Hepatocyte (in vitro differentiated cells): ENCODE measurements around the gene URAD. TPM values are rescaled to one million over a fixed set of nuclear protein-coding genes. Genes with fewer than 3 reads are reported as not detected.

Experiments
- DNase-seq: peaks from one replicate; pipeline ENCODE4 v3.0.0-alpha.2; 2016; ENCODE audit warnings: low spot score
- H2AFZ ChIP-seq: fragments of 200-600 bp; sonication (generic); 2 replicates; pipeline ENCODE4 v1.6.0; 2016; ENCODE audit warnings: antibody characterized with exemption, mild to moderate bottlenecking
- H3K27ac ChIP-seq: fragments of 200-600 bp; sonication (generic); 2 replicates; pipeline ENCODE4 v1.5.1; 2016; ENCODE audit warnings: mild to moderate bottlenecking
- H3K27me3 ChIP-seq: fragments of 200-600 bp; sonication (generic); 2 replicates; pipeline ENCODE4 v1.6.1; 2016
- H3K36me3 ChIP-seq: fragments of 200-600 bp; sonication (generic); replicated peaks from 2 replicates; pipeline ENCODE4 v1.5.1; 2016; ENCODE audit warnings: low read depth; ENCODE audit not compliant: insufficient read depth
- H3K4me1 ChIP-seq: fragments of 200-600 bp; sonication (generic); 2 replicates; pipeline ENCODE4 v1.5.1; 2016; ENCODE audit warnings: mild to moderate bottlenecking, moderate library complexity; ENCODE audit not compliant: insufficient read depth
- H3K4me2 ChIP-seq: fragments of 200-600 bp; sonication (generic); 2 replicates; pipeline ENCODE4 v1.6.0; 2016
- H3K4me3 ChIP-seq: fragments of 200-600 bp; sonication (generic); 2 replicates; pipeline ENCODE4 v1.5.1; 2016; ENCODE audit warnings: mild to moderate bottlenecking
- H3K79me2 ChIP-seq: fragments of 200-600 bp; sonication (generic); 2 replicates; pipeline ENCODE4 v1.6.0; 2017; ENCODE audit warnings: mild to moderate bottlenecking
- H3K9me2 ChIP-seq: fragments of 200-600 bp; sonication (generic); replicated peaks from 2 replicates; pipeline ENCODE4 v1.6.0; 2017; ENCODE audit warnings: mild to moderate bottlenecking; ENCODE audit not compliant: insufficient read depth
- H3K9me3 ChIP-seq: fragments of 200-600 bp; sonication (generic); 2 replicates; pipeline ENCODE4 v1.5.1; 2016; ENCODE audit warnings: low read depth, mild to moderate bottlenecking
- H4K20me1 ChIP-seq: fragments of 200-600 bp; sonication (generic); 2 replicates; pipeline ENCODE4 v1.6.0; 2016; ENCODE audit warnings: mild to moderate bottlenecking; ENCODE audit not compliant: insufficient read depth, poor library complexity, severe bottlenecking
- EZH2 ChIP-seq: fragments of 200-600 bp; sonication (generic); IDR thresholded peaks from 2 replicates; pipeline ENCODE4 v1.6.1; 2016; ENCODE audit warnings: antibody characterized with exemption, mild to moderate bottlenecking, borderline replicate concordance
- EZH2phosphoT487 ChIP-seq: fragments of 200-600 bp; sonication (generic); IDR thresholded peaks from one replicate; pipeline ENCODE4 v1.6.1; 2018; ENCODE audit warnings: antibody characterized with exemption, mild to moderate bottlenecking, low read depth, moderate library complexity; ENCODE audit not compliant: unreplicated experiment, severe bottlenecking
- WGBS: methylation state at CpG from one replicate; pipeline ENCODE4 v1.1.6; 2016; ENCODE audit warnings: low lambda C conversion rate; ENCODE audit errors: missing lambda C conversion rate; 5-methylcytosine and 5-hydroxymethylcytosine counted together
- polyA plus RNA-seq: library from polyadenylated mRNA; unstranded; fragments of >200 nt; fragmentation: Nextera tagmentation; extraction: Ambion mirVana; gene quantifications from 2 replicates; pipeline ENCODE4 v1.2.1, GENCODE V29; 2016
- total RNA-seq: library from RNA; depleted of rRNA; stranded (reverse); fragments of >200 nt; gene quantifications from 2 replicates; pipeline ENCODE4 v1.2.3, GENCODE V29; 2014
- TF ChIP-seq, protein P1 (sequence below): fragments of 200-600 bp; sonication (generic); IDR thresholded peaks from 2 replicates; pipeline ENCODE4 v1.5.1; 2016; ENCODE audit warnings: antibody characterized with exemption, mild to moderate bottlenecking; ENCODE audit not compliant: poor library complexity

The URAD gene
- total and polyA plus RNA-seq, 2 experiments from 2014 or later = 18.2 to 35.7 TPM

DNA sequence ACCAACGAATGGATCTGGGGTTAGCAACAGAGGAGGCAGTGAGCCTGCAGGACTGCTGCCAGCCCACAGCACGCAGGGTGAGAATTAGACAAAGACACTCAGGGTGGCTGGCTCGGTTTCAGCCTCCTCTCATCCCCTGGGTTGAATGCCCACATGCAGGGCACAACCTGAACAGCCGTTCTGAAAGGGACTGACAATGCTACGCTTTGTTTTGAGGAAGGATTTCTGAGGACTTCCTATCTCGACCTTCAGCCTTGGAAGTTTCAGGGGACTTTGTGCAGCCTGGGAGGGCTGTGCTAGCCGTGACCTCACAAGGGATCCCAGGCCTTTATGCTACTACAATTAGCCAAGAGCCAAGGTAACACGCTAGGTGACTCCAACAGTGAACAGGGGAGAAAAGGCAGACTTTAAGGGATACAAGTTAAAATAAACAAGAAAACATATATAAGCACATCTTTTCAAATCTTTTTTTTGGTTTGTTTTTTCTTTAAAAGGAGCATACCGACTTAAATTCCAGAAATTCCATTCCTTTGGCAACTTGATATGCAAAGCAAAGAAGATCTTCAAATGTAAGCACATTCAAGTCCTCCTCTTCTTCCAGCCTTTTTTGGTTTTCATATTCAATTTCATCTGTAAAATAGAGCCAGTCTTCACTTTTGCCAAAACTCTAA, 34.5 kb upstream of the URAD start:
- H3K27me3 ChIP-seq = no peaks in the 10 kb centered on the region
- no peak overlapping the region for H3K27ac ChIP-seq
- H3K4me1 ChIP-seq = peaks cover 6% of the 10 kb centered on the region
- H3K4me3 ChIP-seq = no peak overlapping the region
- 42% methylated on average over 9 of the region's 9 CpGs for WGBS
- H4K20me1 ChIP-seq = no peaks in the 10 kb centered on the region
- H3K4me2 ChIP-seq = peak overlapping the region; percentile 9
- H2AFZ ChIP-seq = peak overlapping the region; percentile 18
- TF ChIP-seq EZH2phosphoT487 (no peak), EZH2 (no peak)
- TF ChIP-seq, protein P1, sequence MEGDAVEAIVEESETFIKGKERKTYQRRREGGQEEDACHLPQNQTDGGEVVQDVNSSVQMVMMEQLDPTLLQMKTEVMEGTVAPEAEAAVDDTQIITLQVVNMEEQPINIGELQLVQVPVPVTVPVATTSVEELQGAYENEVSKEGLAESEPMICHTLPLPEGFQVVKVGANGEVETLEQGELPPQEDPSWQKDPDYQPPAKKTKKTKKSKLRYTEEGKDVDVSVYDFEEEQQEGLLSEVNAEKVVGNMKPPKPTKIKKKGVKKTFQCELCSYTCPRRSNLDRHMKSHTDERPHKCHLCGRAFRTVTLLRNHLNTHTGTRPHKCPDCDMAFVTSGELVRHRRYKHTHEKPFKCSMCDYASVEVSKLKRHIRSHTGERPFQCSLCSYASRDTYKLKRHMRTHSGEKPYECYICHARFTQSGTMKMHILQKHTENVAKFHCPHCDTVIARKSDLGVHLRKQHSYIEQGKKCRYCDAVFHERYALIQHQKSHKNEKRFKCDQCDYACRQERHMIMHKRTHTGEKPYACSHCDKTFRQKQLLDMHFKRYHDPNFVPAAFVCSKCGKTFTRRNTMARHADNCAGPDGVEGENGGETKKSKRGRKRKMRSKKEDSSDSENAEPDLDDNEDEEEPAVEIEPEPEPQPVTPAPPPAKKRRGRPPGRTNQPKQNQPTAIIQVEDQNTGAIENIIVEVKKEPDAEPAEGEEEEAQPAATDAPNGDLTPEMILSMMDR = no peak
- H3K9me2 ChIP-seq = no peaks in the 10 kb centered on the region
- H3K79me2 ChIP-seq = no peaks in the 10 kb centered on the region
- DNase-seq = no peak
- H3K9me3 ChIP-seq = no peaks in the 10 kb centered on the region
- H3K36me3 ChIP-seq = no peaks in the 10 kb centered on the region

DNA sequence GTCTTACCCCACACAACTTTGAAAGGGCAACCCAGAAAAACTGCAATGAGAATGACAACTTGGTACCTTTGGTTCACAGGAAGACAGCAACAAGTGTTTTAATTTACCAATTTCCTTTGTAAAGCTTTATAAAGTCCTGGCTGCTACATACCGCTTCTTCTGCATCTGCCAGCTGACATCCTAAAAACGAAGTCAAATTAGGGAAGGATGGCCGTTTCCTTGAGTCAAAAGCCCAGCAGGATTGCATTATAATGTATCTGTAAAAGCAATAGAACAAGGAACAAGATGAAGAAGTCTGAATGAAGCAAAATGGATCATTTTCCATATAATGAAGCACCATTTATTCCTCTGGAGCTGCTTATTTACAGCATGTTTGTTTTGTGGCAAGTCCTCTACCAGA, 25.8 kb upstream of the URAD start:
- Histone ChIP-seq H3K9me3 (no peaks in the 10 kb centered on the region), H3K4me2 (no peak overlapping the region), H4K20me1 (no peaks in the 10 kb centered on the region), H3K4me1 (no peaks in the 10 kb centered on the region), H3K27ac (no peak overlapping the region), H3K36me3 (no peaks in the 10 kb centered on the region), H3K27me3 (no peaks in the 10 kb centered on the region), H3K4me3 (no peak overlapping the region), H2AFZ (no peak overlapping the region), H3K79me2 (no peaks in the 10 kb centered on the region), H3K9me2 (no peaks in the 10 kb centered on the region)
- 53% methylated on average over 3 of the region's 3 CpGs for WGBS
- TF ChIP-seq EZH2phosphoT487 (no peak), EZH2 (no peak)
- TF ChIP-seq, protein P1 = no peak
- no peak for DNase-seq

DNA sequence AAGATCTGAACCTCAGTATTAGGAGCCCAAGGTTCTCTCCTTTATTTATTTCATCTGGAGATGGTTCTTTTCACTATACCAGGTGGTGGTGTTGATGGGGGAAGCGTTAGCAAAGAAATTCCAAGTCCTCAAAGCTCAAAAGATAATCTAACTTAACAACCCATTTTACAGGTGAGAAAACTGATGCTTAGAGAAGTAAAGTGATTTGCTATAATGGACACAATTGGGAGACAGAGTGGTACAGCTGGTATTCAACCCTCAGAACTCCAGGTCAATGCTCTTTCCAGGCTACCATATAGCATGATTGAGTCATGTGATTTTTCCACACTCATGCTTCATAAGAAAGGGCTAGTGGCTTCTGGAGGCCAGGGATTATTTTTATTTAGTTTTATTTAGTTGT, 25.0 kb upstream of the URAD start:
- H3K79me2 ChIP-seq = no peaks in the 10 kb centered on the region
- no peaks in the 10 kb centered on the region for H3K9me2 ChIP-seq
- TF ChIP-seq EZH2 (no peak), EZH2phosphoT487 (no peak)
- TF ChIP-seq, protein P1 = no peak
- H3K4me3 ChIP-seq = no peak overlapping the region
- no peaks in the 10 kb centered on the region for H3K36me3 ChIP-seq
- no peaks in the 10 kb centered on the region for H4K20me1 ChIP-seq
- H3K9me3 ChIP-seq = no peaks in the 10 kb centered on the region
- no peak overlapping the region for H3K27ac ChIP-seq
- 94% methylated on average over 1 of the region's 1 CpG for whole genome bisulfite sequencing
- H3K4me1 ChIP-seq = no peaks in the 10 kb centered on the region
- no peak overlapping the region for H3K4me2 ChIP-seq
- H2AFZ ChIP-seq = no peak overlapping the region
- no peak for DNase-seq
- H3K27me3 ChIP-seq = no peaks in the 10 kb centered on the region

DNA sequence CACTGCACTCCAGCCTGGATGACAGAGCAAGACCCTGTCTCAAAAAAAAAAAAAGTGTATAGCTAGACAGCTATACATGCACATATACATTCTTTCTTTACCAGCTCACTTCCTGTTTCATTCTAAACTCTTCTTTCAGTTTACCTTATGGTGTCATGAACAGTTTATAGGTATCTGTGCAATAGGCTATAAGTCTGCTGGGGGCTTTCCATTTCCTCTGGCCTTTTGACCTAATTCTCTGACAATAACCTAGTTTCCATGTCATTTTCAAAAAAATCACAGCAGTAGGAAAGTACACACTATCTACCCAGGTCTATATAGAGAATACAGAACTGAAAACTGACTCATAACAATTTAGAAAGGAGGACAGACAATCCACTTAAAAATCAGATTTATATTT, 24.4 kb upstream of the URAD start:
- H3K9me3 ChIP-seq = no peaks in the 10 kb centered on the region
- H3K4me1 ChIP-seq = no peaks in the 10 kb centered on the region
- no peaks in the 10 kb centered on the region for H3K79me2 ChIP-seq
- H3K36me3 ChIP-seq = no peaks in the 10 kb centered on the region
- no peak overlapping the region for H3K27ac ChIP-seq
- TF ChIP-seq EZH2phosphoT487 = no peak
- no peak for TF ChIP-seq EZH2
- TF ChIP-seq, protein P1 = no peak
- DNase-seq = no peak
- H3K27me3 ChIP-seq = no peaks in the 10 kb centered on the region
- no peak overlapping the region for H2AFZ ChIP-seq
- H3K4me2 ChIP-seq = no peak overlapping the region
- no peaks in the 10 kb centered on the region for H4K20me1 ChIP-seq
- H3K9me2 ChIP-seq = no peaks in the 10 kb centered on the region
- H3K4me3 ChIP-seq = no peak overlapping the region
